ENCODE measurements around the gene INTU. TPM values are rescaled to one million over a fixed set of nuclear protein-coding genes. Genes with fewer than 3 reads are reported as not detected.

INTU gene
- total RNA-seq, 1 experiment from 2014 or later = 10.7 TPM

DNA sequence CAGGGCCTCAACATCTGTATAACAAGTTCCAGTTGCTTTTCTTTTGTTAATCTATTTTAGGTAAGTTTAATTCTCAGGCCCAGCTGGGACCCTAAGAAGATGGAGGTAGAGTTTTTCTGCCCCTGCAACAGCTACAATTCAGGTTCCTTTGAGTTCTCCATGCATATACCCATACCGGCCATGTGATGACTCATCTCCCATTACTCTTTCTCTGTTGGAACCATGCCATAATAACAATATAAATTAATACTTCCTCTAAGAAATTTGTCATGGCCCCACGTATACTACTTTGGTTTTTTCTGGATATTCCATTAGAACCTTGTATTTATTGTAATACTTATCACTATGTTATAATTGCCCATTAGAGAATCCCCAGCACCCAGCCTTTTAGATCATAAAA lies 1.3 kb upstream of the INTU start:
- no peak overlapping the region for H4K91ac ChIP-seq (ENCODE audit: insufficient read length, low read depth, low read length)
- no peaks in the 10 kb centered on the region for H4K20me1 ChIP-seq (ENCODE audit: control insufficient read depth, insufficient read depth, insufficient read length)
- H3K4me3 Mint-ChIP-seq = no peak overlapping the region
- H4K5ac ChIP-seq (ENCODE audit: insufficient read length, low read depth, low read length) = no peak overlapping the region
- H2BK5ac ChIP-seq (ENCODE audit: insufficient read length, low read length) = no peak overlapping the region
- WGBS (ENCODE audit: extremely low coverage, insufficient read length, low lambda C conversion rate) = no CpG with 5 or more reads among the region's 2 CpGs
- no peak overlapping the region for H3K23ac ChIP-seq (ENCODE audit: insufficient read length, low read depth, low read length)
- H3K27me3 ChIP-seq (ENCODE audit: insufficient read depth, low read length) = no peaks in the 10 kb centered on the region
- H3K4me1 Mint-ChIP-seq = peaks cover 5 to 8% of the 10 kb centered on the region in 2 experiments; a peak in 3 of 4 replicates
- no peak overlapping the region for H3K56ac ChIP-seq (ENCODE audit: insufficient read length, low read depth, low read length)
- no peak overlapping the region for H3K9ac ChIP-seq (ENCODE audit: extremely low read depth, insufficient read length, low read length)
- H3K79me2 ChIP-seq (ENCODE audit: insufficient read depth, low read length) = peaks cover 2% of the 10 kb centered on the region; the same call in 1 of the 2 replicates
- H3K4me2 ChIP-seq (ENCODE audit: insufficient read depth, insufficient read length, low read length) = no peak overlapping the region
- no peak overlapping the region for H2BK120ac ChIP-seq (ENCODE audit: low read depth, low read length, poor library complexity, severe bottlenecking)
- no peaks in the 10 kb centered on the region for H3K9me3 Mint-ChIP-seq
- H3K36me3 Mint-ChIP-seq (ENCODE audit: insufficient read depth in 1 of 3, low read depth in 3 of 3) = peaks cover 0 to 2% (median 0%) of the 10 kb centered on the region in 3 experiments; a peak in 2 of 7 replicates
- H3K27me3 Mint-ChIP-seq (ENCODE audit: low read depth) = no peaks in the 10 kb centered on the region
- no peaks in the 10 kb centered on the region for H3K9me3 ChIP-seq (ENCODE audit: control insufficient read depth, low read depth, low read length)
- TF ChIP-seq, protein P1, sequence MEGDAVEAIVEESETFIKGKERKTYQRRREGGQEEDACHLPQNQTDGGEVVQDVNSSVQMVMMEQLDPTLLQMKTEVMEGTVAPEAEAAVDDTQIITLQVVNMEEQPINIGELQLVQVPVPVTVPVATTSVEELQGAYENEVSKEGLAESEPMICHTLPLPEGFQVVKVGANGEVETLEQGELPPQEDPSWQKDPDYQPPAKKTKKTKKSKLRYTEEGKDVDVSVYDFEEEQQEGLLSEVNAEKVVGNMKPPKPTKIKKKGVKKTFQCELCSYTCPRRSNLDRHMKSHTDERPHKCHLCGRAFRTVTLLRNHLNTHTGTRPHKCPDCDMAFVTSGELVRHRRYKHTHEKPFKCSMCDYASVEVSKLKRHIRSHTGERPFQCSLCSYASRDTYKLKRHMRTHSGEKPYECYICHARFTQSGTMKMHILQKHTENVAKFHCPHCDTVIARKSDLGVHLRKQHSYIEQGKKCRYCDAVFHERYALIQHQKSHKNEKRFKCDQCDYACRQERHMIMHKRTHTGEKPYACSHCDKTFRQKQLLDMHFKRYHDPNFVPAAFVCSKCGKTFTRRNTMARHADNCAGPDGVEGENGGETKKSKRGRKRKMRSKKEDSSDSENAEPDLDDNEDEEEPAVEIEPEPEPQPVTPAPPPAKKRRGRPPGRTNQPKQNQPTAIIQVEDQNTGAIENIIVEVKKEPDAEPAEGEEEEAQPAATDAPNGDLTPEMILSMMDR (conservative IDR thresholded peaks at IDR 0.05) = no peak
- no peak overlapping the region for H3K27ac ChIP-seq (ENCODE audit: insufficient read length, low read depth, low read length)
- no peak overlapping the region for H3K4ac ChIP-seq (ENCODE audit: low read depth, low read length)
- H3K27ac Mint-ChIP-seq = no peak overlapping the region
- no peak overlapping the region for H2AK5ac ChIP-seq (ENCODE audit: insufficient read length, low read length)
- no peak overlapping the region for H2AFZ ChIP-seq (ENCODE audit: low read length)
- H3K4me1 ChIP-seq (ENCODE audit: insufficient read depth, low read length) = no peaks in the 10 kb centered on the region
- peaks cover 4% of the 10 kb centered on the region for H3K23me2 ChIP-seq (ENCODE audit: insufficient read length, low read depth, low read length, poor library complexity, severe bottlenecking)
- no peak overlapping the region for H2BK20ac ChIP-seq (ENCODE audit: low read depth, low read length, poor library complexity, severe bottlenecking)
- H2BK15ac ChIP-seq (ENCODE audit: low read depth, low read length) = no peak overlapping the region
- no peak overlapping the region for H3T11ph ChIP-seq (ENCODE audit: low read length)
- H2BK12ac ChIP-seq (ENCODE audit: insufficient read length, low read depth, low read length) = no peak overlapping the region
- no peak overlapping the region for H3K18ac ChIP-seq (ENCODE audit: insufficient read length, low read depth, low read length)
- DNase-seq = no peak
- H3K14ac ChIP-seq (ENCODE audit: insufficient read depth, low read length) = no peak overlapping the region
- no peaks in the 10 kb centered on the region for H3K79me1 ChIP-seq (ENCODE audit: insufficient read depth, low read depth, low read length, poor library complexity, severe bottlenecking)
- no peak overlapping the region for H4K8ac ChIP-seq (replicated peaks; ENCODE audit: insufficient read length, low read depth, low read length)

Data from H9 (cell line).